T-helper 2 cell treated with Interferon-gamma antibody and Interleukin-4, amounts not matched to agents 5 μg/mL and 100 μg/mL, for 36 hours (primary cell): ENCODE measurements around the gene PLEKHG1.

ENCODE experiments used
- DNase-seq: peaks from one replicate; pipeline ENCODE4 v3.0.0; 2021; ENCODE audit warnings: low spot score
- H3K27ac Mint-ChIP-seq: one replicate; pipeline ENCODE4 v1.8.0; 2021; ENCODE audit warnings: mild to moderate bottlenecking, mixed read lengths
- H3K27me3 Mint-ChIP-seq: one replicate; pipeline ENCODE4 v1.8.0; 2021; ENCODE audit warnings: low read depth, mixed read lengths
- H3K36me3 Mint-ChIP-seq: one replicate; pipeline ENCODE4 v1.8.0; 2021; ENCODE audit warnings: low read depth, mixed read lengths
- H3K4me1 Mint-ChIP-seq: one replicate; pipeline ENCODE4 v1.8.0; 2021; ENCODE audit warnings: low read depth, mixed read lengths
- H3K4me3 Mint-ChIP-seq: one replicate; pipeline ENCODE4 v1.8.0; 2022; ENCODE audit warnings: mild to moderate bottlenecking, moderate library complexity, mixed read lengths
- H3K9me3 Mint-ChIP-seq: one replicate; pipeline ENCODE4 v1.8.0; 2021; ENCODE audit warnings: mixed read lengths

Gene PLEKHG1

GRCh38 chr6:150617496-150618460 is 18.1 kb downstream of the PLEKHG1 start:
- peaks cover 4% of the 10 kb centered on the region for H3K4me1 Mint-ChIP-seq
- peaks cover 33% of the 10 kb centered on the region for H3K27me3 Mint-ChIP-seq
- no peak overlapping the region for H3K4me3 Mint-ChIP-seq
- H3K27ac Mint-ChIP-seq, result no peak overlapping the region
- H3K9me3 Mint-ChIP-seq, result no peaks in the 10 kb centered on the region
- DNase-seq, result no peak
- no peaks in the 10 kb centered on the region for H3K36me3 Mint-ChIP-seq

- H3K36me3 Mint-ChIP-seq, result no peaks in the 10 kb centered on the region
- peaks cover 10% of the 10 kb centered on the region for H3K4me1 Mint-ChIP-seq
- no peak overlapping the region for H3K4me3 Mint-ChIP-seq
- H3K27me3 Mint-ChIP-seq, result peaks cover 36% of the 10 kb centered on the region
- DNase-seq, result no peak
- H3K27ac Mint-ChIP-seq, result no peak overlapping the region
- H3K9me3 Mint-ChIP-seq, result no peaks in the 10 kb centered on the region
Observed at GRCh38 chr6:150619275-150619674, 19.6 kb downstream of the PLEKHG1 start.

DNA sequence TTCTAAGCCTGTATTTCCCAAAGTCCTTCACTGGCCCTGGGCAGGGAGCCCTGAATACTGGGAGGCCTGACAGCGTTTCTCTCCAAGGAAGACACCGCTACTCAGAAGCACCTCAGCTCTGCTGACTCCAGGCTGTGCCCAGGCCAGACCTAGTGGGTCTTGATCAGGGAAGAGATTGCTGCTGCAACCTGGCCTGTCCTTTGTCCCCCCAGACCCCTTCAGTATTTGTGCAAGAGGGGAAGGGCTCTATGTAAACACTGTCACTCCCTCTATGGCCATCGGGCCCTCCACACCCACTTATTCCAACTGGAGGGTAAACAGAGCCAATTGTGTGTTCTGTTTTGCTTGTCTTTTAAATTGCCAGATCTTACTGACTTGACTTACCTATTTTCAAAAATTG is 20.6 kb downstream of the PLEKHG1 start:
- Mint-ChIP-seq H3K27ac (no peak overlapping the region), H3K4me3 (no peak overlapping the region), H3K27me3 (peaks cover 36% of the 10 kb centered on the region), H3K9me3 (no peaks in the 10 kb centered on the region), H3K4me1 (peaks cover 10% of the 10 kb centered on the region), H3K36me3 (no peaks in the 10 kb centered on the region)
- DNase-seq, result no peak

GRCh38 chr6:150620763-150621162 is 21.1 kb downstream of the PLEKHG1 start:
- Mint-ChIP-seq H3K4me1 (peaks cover 10% of the 10 kb centered on the region), H3K36me3 (no peaks in the 10 kb centered on the region), H3K27me3 (peaks cover 38% of the 10 kb centered on the region), H3K27ac (no peak overlapping the region), H3K9me3 (no peaks in the 10 kb centered on the region), H3K4me3 (no peak overlapping the region)
- DNase-seq, result no peak

DNA sequence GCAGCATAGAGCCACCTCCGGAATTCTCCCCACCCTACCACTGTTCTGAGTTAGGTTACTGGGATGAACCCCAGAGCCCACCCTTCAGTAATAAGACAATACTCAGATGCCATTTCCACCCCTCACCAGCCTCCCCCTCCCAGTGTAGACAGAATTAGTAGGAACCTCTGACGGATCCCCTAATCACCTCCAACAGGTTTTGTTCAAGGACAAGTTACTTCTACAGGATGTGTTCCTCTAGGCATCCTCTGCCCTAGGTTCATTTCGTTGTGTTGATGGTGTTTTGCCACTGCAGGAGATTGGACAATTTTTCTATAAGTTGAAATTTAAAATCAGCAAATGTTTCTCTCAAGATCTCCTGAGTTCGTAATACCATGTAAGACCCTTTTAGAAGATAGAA is 22.8 kb downstream of the PLEKHG1 start:
- H3K4me3 Mint-ChIP-seq, result no peak overlapping the region
- no peak for DNase-seq
- peaks cover 10% of the 10 kb centered on the region for H3K4me1 Mint-ChIP-seq
- H3K27ac Mint-ChIP-seq, result no peak overlapping the region
- H3K9me3 Mint-ChIP-seq, result no peaks in the 10 kb centered on the region
- H3K27me3 Mint-ChIP-seq, result peaks cover 31% of the 10 kb centered on the region
- no peaks in the 10 kb centered on the region for H3K36me3 Mint-ChIP-seq

DNA sequence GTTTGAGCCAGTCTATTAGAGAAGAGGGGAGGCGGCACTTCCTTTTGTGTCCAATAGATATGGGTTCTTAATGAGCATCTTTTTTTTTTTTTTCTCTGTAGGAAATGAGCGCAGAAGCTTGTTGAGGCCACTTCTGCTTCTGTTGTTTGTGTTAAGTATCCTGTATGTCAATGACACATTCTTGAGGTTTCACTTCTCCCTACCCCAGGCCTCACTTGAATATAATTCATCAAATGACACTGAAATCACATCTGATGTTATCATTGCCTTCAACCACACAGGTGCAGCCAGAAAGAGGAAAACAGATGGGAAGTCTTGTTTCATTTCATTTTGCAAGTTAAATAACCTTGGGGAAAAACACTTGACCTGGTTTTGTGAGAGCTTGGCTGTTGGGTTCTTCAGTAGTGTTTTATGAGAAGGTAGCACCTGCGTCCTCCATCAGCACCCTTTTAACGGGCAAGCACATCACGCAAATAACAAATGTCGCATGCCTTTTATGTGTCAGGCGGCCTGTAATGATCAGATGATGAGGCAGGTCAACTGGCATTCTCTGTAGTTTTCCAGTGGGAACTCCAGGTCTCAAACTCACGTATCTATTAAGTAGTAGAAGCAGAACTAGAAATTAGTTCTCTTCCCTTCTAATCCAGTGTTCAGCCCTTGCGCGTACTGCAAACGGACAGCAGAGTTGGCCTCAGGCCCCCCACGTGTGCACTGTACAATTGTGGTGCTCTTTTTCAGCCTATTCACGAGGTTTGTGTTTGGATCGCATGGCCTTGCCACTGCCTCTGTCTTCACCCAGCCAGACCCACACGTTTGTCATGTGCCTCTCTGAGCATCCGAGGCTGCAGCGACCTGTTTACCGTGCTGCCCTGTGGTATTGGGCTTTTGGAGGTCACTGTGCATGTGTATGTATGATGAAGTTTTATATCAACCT is 23.5 kb downstream of the PLEKHG1 start:
- H3K27me3 Mint-ChIP-seq, result peaks cover 28% of the 10 kb centered on the region
- no peak overlapping the region for H3K4me3 Mint-ChIP-seq
- DNase-seq, result no peak
- H3K36me3 Mint-ChIP-seq, result no peaks in the 10 kb centered on the region
- no peaks in the 10 kb centered on the region for H3K9me3 Mint-ChIP-seq
- no peak overlapping the region for H3K27ac Mint-ChIP-seq
- H3K4me1 Mint-ChIP-seq, result peaks cover 10% of the 10 kb centered on the region

DNA sequence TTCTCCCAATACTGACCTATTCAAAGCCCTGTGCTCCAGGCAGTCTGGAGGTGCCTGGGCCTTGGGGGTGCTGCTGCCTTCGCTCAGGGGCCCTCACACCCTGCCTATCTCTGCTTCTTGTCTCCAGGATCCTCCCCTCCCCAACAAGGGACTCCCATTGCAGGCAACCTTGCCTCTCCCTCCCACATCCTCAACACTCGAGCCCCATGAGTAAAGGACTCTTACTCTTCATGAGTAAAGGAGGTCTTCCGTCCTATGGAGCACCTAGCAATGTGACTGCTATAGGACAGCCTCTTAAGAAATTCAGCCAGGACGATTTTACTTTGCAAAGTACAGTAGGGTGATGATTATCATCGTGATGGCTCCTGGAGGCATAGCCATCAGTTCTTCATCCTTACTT is 24.5 kb downstream of the PLEKHG1 start:
- Mint-ChIP-seq H3K4me1 (peaks cover 10% of the 10 kb centered on the region), H3K4me3 (no peak overlapping the region), H3K36me3 (no peaks in the 10 kb centered on the region), H3K27me3 (peaks cover 32% of the 10 kb centered on the region), H3K27ac (no peak overlapping the region), H3K9me3 (no peaks in the 10 kb centered on the region)
- no peak for DNase-seq

DNA sequence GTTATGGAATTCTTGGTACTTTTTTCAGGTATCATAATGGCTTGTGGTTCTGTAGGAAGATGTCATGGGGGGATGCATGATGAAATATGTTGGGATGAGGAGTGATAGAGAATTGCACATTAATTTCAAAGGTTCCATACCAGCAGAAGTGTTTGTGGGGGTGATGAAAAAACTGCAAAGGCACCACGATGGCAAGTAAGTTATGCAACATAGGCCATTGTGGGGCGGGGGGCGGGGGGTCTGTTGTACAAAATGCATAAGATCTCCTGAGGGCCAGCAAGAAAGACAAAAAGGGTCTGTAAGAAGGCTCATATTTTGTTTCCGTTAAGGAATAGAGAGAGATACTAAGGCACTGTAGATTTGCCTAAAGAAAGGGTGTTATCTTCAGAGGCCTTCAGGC is 26.2 kb downstream of the PLEKHG1 start:
- Mint-ChIP-seq H3K4me3 (no peak overlapping the region), H3K36me3 (no peaks in the 10 kb centered on the region), H3K9me3 (no peaks in the 10 kb centered on the region)

GRCh38 chr6:150627154-150627553 is 27.5 kb downstream of the PLEKHG1 start:
- Mint-ChIP-seq H3K4me3 (no peak overlapping the region), H3K27ac (no peak overlapping the region), H3K27me3 (peaks cover 34% of the 10 kb centered on the region), H3K4me1 (peaks cover 10% of the 10 kb centered on the region), H3K9me3 (no peaks in the 10 kb centered on the region), H3K36me3 (no peaks in the 10 kb centered on the region)
- DNase-seq, result no peak

More for the DNA sequence above, 26.2 kb downstream of the PLEKHG1 start:
- H3K4me1 Mint-ChIP-seq, result peaks cover 10% of the 10 kb centered on the region
- H3K27ac Mint-ChIP-seq, result no peak overlapping the region
- peaks cover 32% of the 10 kb centered on the region for H3K27me3 Mint-ChIP-seq
- DNase-seq, result no peak

GRCh38 chr6:150627585-150628025 is 27.9 kb downstream of the PLEKHG1 start:
- peaks cover 37% of the 10 kb centered on the region for H3K27me3 Mint-ChIP-seq
- H3K9me3 Mint-ChIP-seq, result no peaks in the 10 kb centered on the region
- no peak overlapping the region for H3K27ac Mint-ChIP-seq
- no peak for DNase-seq
- H3K36me3 Mint-ChIP-seq, result no peaks in the 10 kb centered on the region
- H3K4me1 Mint-ChIP-seq, result peaks cover 9% of the 10 kb centered on the region
- H3K4me3 Mint-ChIP-seq, result no peak overlapping the region

DNA sequence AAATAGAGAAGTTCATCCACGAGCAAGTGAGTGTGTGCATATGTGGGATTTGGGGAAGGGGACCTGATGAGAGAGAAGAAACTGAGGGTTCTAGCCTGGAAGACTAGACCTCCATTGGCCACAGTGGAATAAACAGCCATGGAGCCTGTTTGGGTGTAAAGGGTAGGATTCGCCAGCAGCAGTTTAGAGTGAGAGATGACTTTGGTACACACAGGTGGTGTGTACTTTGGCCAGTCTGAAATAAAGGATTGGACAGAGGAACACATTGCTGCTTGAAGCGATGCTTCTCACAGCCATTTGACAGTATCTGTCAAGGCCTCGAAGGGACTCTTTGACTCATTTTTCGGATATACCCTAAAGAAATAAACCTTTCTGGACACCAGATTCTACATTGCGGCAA is 29.2 kb downstream of the PLEKHG1 start:
- Mint-ChIP-seq H3K27me3 (peaks cover 38% of the 10 kb centered on the region), H3K4me1 (peaks cover 3% of the 10 kb centered on the region), H3K4me3 (no peak overlapping the region), H3K9me3 (no peaks in the 10 kb centered on the region), H3K27ac (no peak overlapping the region), H3K36me3 (no peaks in the 10 kb centered on the region)
- no peak for DNase-seq

GRCh38 chr6:150631283-150631983 is 31.7 kb downstream of the PLEKHG1 start:
- Mint-ChIP-seq H3K4me1 (peaks cover 3% of the 10 kb centered on the region), H3K4me3 (no peak overlapping the region), H3K27me3 (peaks cover 36% of the 10 kb centered on the region), H3K9me3 (no peaks in the 10 kb centered on the region), H3K27ac (no peak overlapping the region), H3K36me3 (no peaks in the 10 kb centered on the region)
- no peak for DNase-seq

GRCh38 chr6:150631984-150632642 is 32.4 kb downstream of the PLEKHG1 start:
- Mint-ChIP-seq H3K27ac (no peak overlapping the region), H3K9me3 (no peaks in the 10 kb centered on the region), H3K4me3 (no peak overlapping the region), H3K4me1 (peaks cover 3% of the 10 kb centered on the region), H3K27me3 (peaks cover 36% of the 10 kb centered on the region), H3K36me3 (no peaks in the 10 kb centered on the region)
- DNase-seq, result no peak
